ENCODE data around the gene ZGPAT.

ZGPAT gene

GRCh38 chr20:63690003-63690897, 17.6 kb upstream of the ZGPAT start:
- no peak for TF ChIP-seq CTCF (conservative IDR thresholded peaks at IDR 0.05; ENCODE audit: low read depth, low read length)
- no peak for DNase-seq (ENCODE audit: low read depth)
- no peak overlapping the region for H3K4me3 ChIP-seq (ENCODE audit: low read length)

- no peak overlapping the region for H3K4me3 ChIP-seq (ENCODE audit: low read length)
- no peak for DNase-seq (ENCODE audit: low read depth)
- TF ChIP-seq CTCF (conservative IDR thresholded peaks at IDR 0.05; ENCODE audit: low read depth, low read length) = no peak
These were observed 16.7 kb upstream of the ZGPAT start for GRCh38 chr20:63690898-63691710.

- no peak for DNase-seq (ENCODE audit: low read depth)
- no peak for TF ChIP-seq CTCF (conservative IDR thresholded peaks at IDR 0.05; ENCODE audit: low read depth, low read length)
- H3K4me3 ChIP-seq (ENCODE audit: low read length) = no peak overlapping the region
These were observed 16.0 kb upstream of the ZGPAT start for GRCh38 chr20:63691711-63692435.

- TF ChIP-seq CTCF (conservative IDR thresholded peaks at IDR 0.05; ENCODE audit: low read depth, low read length) = no peak
- H3K4me3 ChIP-seq (ENCODE audit: low read length) = no peak overlapping the region
- no peak for DNase-seq (ENCODE audit: low read depth)
These were observed 15.3 kb upstream of the ZGPAT start for GRCh38 chr20:63692436-63693082.

GRCh38 chr20:63693083-63693732, 14.6 kb upstream of the ZGPAT start:
- no peak for TF ChIP-seq CTCF (conservative IDR thresholded peaks at IDR 0.05; ENCODE audit: low read depth, low read length)

More at GRCh38 chr20:63693083-63693732, 14.6 kb upstream of the ZGPAT start:
- no peak for DNase-seq (ENCODE audit: low read depth)
- no peak overlapping the region for H3K4me3 ChIP-seq (ENCODE audit: low read length)
